ENCODE data around the gene NPLOC4. TPM values are rescaled to one million over a fixed set of nuclear protein-coding genes. Genes with fewer than 3 reads are reported as not detected.

Gene NPLOC4
- total RNA-seq, 1 donor from 2014 or later, result 128 TPM

DNA sequence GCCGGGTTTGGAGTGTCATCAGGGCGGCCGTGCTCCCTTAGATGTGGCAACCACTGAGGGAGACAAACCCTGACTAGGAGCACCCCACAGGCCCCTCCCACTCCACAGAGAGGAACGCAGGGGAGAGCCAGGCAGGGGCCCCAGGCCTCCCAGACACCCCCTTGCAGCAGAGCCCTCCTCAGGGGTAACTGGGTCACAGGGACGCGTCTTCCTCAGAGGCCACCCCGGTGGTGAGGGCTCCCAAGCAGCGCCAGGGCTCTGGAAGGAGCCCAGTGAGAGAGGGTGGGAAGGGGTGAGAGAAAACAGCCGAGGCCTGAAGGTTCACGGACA, 97.4 kb downstream of the NPLOC4 start:
- Histone ChIP-seq H3K27me3 (no peaks in the 10 kb centered on the region), H3K4me1 (no peaks in the 10 kb centered on the region), H3K36me3 (peaks cover 20 to 62% of the 10 kb centered on the region in 2 donors), H3K9me3 (no peaks in the 10 kb centered on the region), H3K27ac (no peak overlapping the region), H3K4me3 (no peak overlapping the region)
- DNase-seq (ENCODE audit: low spot score in 2 of 2), result no peak
- intact Hi-C loops (cut with DNase I), result no loop called here
- TF ChIP-seq CTCF (IDR thresholded peaks at IDR 0.05), result no peak

- intact Hi-C loops (cut with DNase I), result no loop called here
- DNase-seq (ENCODE audit: low spot score in 2 of 2), result no peak
- H3K27me3 ChIP-seq, result no peaks in the 10 kb centered on the region
- peaks cover 15 to 56% of the 10 kb centered on the region in 2 donors for H3K36me3 ChIP-seq
- no peaks in the 10 kb centered on the region for H3K4me1 ChIP-seq
- no peak overlapping the region for H3K27ac ChIP-seq
- H3K4me3 ChIP-seq, result no peak overlapping the region
- TF ChIP-seq CTCF (IDR thresholded peaks at IDR 0.05), result no peak
- no peaks in the 10 kb centered on the region for H3K9me3 ChIP-seq
These were observed 98.0 kb downstream of the NPLOC4 start for GRCh38 chr17:81538651-81539570.

DNA sequence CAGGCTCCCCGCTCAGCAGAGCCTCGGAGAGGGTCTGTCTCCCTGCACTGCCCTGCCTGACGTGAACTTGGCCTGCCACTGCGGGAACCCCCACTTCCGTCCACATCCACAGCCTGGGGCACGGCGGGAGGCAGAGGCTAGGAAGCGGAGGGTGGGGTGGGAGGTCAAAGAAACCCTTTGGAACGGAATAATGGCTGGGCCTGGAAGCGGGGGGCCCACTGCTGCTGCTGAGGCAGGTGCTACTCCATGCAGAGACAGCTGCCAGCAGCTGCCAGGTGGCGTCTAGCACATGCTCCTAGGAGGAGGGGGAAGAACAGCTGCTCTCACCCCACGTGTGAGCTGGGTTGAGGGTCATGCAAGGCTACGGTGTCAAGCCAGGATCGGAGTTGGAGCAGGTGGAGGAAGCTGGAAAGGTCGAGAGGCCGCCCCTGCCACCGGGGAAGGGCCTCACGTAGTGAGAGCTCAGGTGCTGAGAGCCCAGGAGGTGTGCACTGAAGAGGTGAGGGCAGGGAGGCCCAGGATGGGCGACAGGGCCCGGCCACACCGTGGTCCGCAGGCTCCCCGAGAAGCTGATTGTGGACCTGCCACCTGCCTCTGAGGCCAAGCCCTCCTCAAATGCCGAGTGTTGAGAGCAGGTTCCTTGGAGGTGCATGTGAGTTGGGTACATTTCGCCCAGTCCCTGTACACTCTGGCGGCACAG, 98.9 kb downstream of the NPLOC4 start:
- no peaks in the 10 kb centered on the region for H3K27me3 ChIP-seq
- no peak for TF ChIP-seq CTCF (IDR thresholded peaks at IDR 0.05)
- intact Hi-C loops (cut with DNase I), result no loop called here
- no peaks in the 10 kb centered on the region for H3K9me3 ChIP-seq
- H3K4me1 ChIP-seq, result no peaks in the 10 kb centered on the region
- H3K4me3 ChIP-seq, result no peak overlapping the region
- peaks cover 7 to 47% of the 10 kb centered on the region in 2 donors for H3K36me3 ChIP-seq
- DNase-seq (ENCODE audit: low spot score in 2 of 2), result no peak
- H3K27ac ChIP-seq, result no peak overlapping the region

GRCh38 chr17:81537343-81537855, 99.5 kb downstream of the NPLOC4 start:
- peaks cover 2 to 41% of the 10 kb centered on the region in 2 donors for H3K36me3 ChIP-seq
- TF ChIP-seq CTCF (IDR thresholded peaks at IDR 0.05), result peak; percentile 46 to 60 (median 58)
- H3K27ac ChIP-seq, result no peak overlapping the region
- H3K27me3 ChIP-seq, result no peaks in the 10 kb centered on the region
- H3K4me1 ChIP-seq, result no peaks in the 10 kb centered on the region
- intact Hi-C loops (cut with DNase I), result no loop called here
- no peak for DNase-seq (ENCODE audit: low spot score in 2 of 2)
- no peak overlapping the region for H3K4me3 ChIP-seq
- H3K9me3 ChIP-seq, result no peaks in the 10 kb centered on the region

GRCh38 chr17:81536299-81537290, 100.3 kb downstream of the NPLOC4 start:
- no peak for TF ChIP-seq CTCF (IDR thresholded peaks at IDR 0.05)
- H3K4me1 ChIP-seq, result no peaks in the 10 kb centered on the region
- H3K4me3 ChIP-seq, result no peak overlapping the region
- peaks cover 2 to 37% of the 10 kb centered on the region in 2 donors for H3K36me3 ChIP-seq
- intact Hi-C loops (cut with DNase I), result no loop called here
- H3K9me3 ChIP-seq, result no peaks in the 10 kb centered on the region
- no peak for DNase-seq (ENCODE audit: low spot score in 2 of 2)
- no peak overlapping the region for H3K27ac ChIP-seq
- no peaks in the 10 kb centered on the region for H3K27me3 ChIP-seq

Measured in ascending aorta (tissue), 2 donors.